HepG2 (cell line): Measurements from ENCODE around the gene DPYD. TPM values are rescaled to one million over a fixed set of nuclear protein-coding genes. Genes with fewer than 3 reads are reported as not detected.

Experiments used
- ATF7-NPFF ChIP-seq: sonication (generic); formaldehyde crosslinking; IDR thresholded peaks from 2 replicates; pipeline ENCODE4 v1.8.1; 2023; ENCODE audit warnings: mild to moderate bottlenecking, low read depth, missing genetic modification reagents, moderate library complexity
- GPBP1L1 ChIP-seq: sonication (generic); formaldehyde crosslinking; IDR thresholded peaks from 2 replicates; pipeline ENCODE4 v1.5.0; 2020; ENCODE audit warnings: mild to moderate bottlenecking, missing genetic modification reagents
- MIXL1 ChIP-seq: IDR thresholded peaks from 2 replicates; pipeline ENCODE4 v1.6.1; 2016
- RAD21 ChIP-seq: fragments of 450-650 bp; formaldehyde crosslinking; IDR thresholded peaks from 2 replicates; pipeline ENCODE4 v1.5.0; 2020; ENCODE audit warnings: mild to moderate bottlenecking
- SAP130 ChIP-seq: IDR thresholded peaks from 2 replicates; pipeline ENCODE4 v1.6.1; 2016; ENCODE audit warnings: low read depth
- SOX6 ChIP-seq, 2 experiments: fragments of 450-650 bp in 1 of 2; sonication (generic) in 1 of 2; formaldehyde crosslinking in 1 of 2; IDR thresholded peaks; 2 replicates each; pipeline versions ENCODE4 v1.4.0 to v1.6.1; 2017 to 2020; ENCODE audit warnings: antibody characterized with exemption in 1 of 2, mild to moderate bottlenecking in 1 of 2, missing genetic modification reagents in 1 of 2
- TGIF2 ChIP-seq: IDR thresholded peaks from 2 replicates; pipeline ENCODE4 v1.6.1; 2016; ENCODE audit warnings: control low read depth, missing compliant biosample characterization
- TIGD3 ChIP-seq: sonication (generic); formaldehyde crosslinking; IDR thresholded peaks from 2 replicates; pipeline ENCODE4 v1.5.1; 2020; ENCODE audit warnings: mild to moderate bottlenecking, missing genetic modification reagents, borderline replicate concordance
- ZNF224 ChIP-seq: sonication (generic); formaldehyde crosslinking; IDR thresholded peaks from 2 replicates; pipeline ENCODE4 v1.5.0; 2020; ENCODE audit warnings: mild to moderate bottlenecking, missing genetic modification reagents
- ZNF746 ChIP-seq: sonication (generic); formaldehyde crosslinking; IDR thresholded peaks from 2 replicates; pipeline ENCODE4 v1.8.0; 2022; ENCODE audit warnings: mild to moderate bottlenecking, missing genetic modification reagents
- ZNF75D ChIP-seq: sonication (generic); formaldehyde crosslinking; IDR thresholded peaks from 2 replicates; pipeline ENCODE4 v1.8.1; 2023; ENCODE audit warnings: missing genetic modification reagents, mild to moderate bottlenecking, borderline replicate concordance
- ZNF790 ChIP-seq: sonication (generic); formaldehyde crosslinking; IDR thresholded peaks from 2 replicates; pipeline ENCODE4 v1.8.0; 2022; ENCODE audit warnings: missing genetic modification reagents, mild to moderate bottlenecking, borderline replicate concordance
- ZNF891 ChIP-seq: sonication (generic); formaldehyde crosslinking; IDR thresholded peaks from 2 replicates; pipeline ENCODE4 v1.5.0; 2020; ENCODE audit warnings: mild to moderate bottlenecking, missing genetic modification reagents
- ZSCAN5A ChIP-seq: sonication (generic); formaldehyde crosslinking; IDR thresholded peaks from 2 replicates; pipeline ENCODE4 v1.8.0; 2022; ENCODE audit warnings: mild to moderate bottlenecking, missing genetic modification reagents, borderline replicate concordance
- polyA plus RNA-seq, 8 experiments: library from polyadenylated mRNA; depleted of rRNA in 3 of 8; stranded (reverse) in 7 of 8; unstranded in 1 of 8; fragments of >200 nt; fragmentation: Illumina TruSeq in 4 of 8; extraction: Trizol in 4 of 8; gene quantifications; 2 replicates each; pipeline versions ENCODE4 v1.2.1 to v1.2.3, GENCODE V29; 2011 to 2016; ENCODE audit warnings: low read depth in 4 of 8, missing spikeins in 1 of 8, mixed read lengths in 1 of 8; ENCODE audit not compliant: insufficient read depth in 1 of 8
- total RNA-seq, 5 experiments: library from RNA; depleted of rRNA; stranded (reverse); fragments of >200 nt; fragmentation: Illumina TruSeq; extraction: Trizol; gene quantifications; 2 replicates each; pipeline ENCODE4 v1.2.3, GENCODE V29; 2016; ENCODE audit warnings: low read depth in 1 of 5
- TF ChIP-seq, protein P1 (sequence below): sonication (generic); formaldehyde crosslinking; IDR thresholded peaks from 2 replicates; pipeline ENCODE4 v1.5.0; 2020; ENCODE audit warnings: mild to moderate bottlenecking, missing genetic modification reagents
- TF ChIP-seq, protein P2 (sequence below): sonication (generic); formaldehyde crosslinking; IDR thresholded peaks from 2 replicates; pipeline ENCODE4 v1.5.1; 2020; ENCODE audit warnings: mild to moderate bottlenecking, missing genetic modification reagents
- TF ChIP-seq, protein P3 (sequence below): sonication (generic); formaldehyde crosslinking; IDR thresholded peaks from 2 replicates; pipeline ENCODE4 v1.4.0; 2020; ENCODE audit warnings: missing genetic modification reagents, borderline replicate concordance

DPYD gene
- total and polyA plus RNA-seq, 2 of the 13 experiments (the other 11 are each of a cell fraction or from before 2014, with no cell fraction given), result 1.3 to 3.4 TPM

- TF ChIP-seq SOX6 (IDR thresholded peaks at IDR 0.05) (no peak), SOX6 (CRISPR knock-in tag; IDR thresholded peaks at IDR 0.05) (no peak), SAP130 (CRISPR knock-in tag) (no peak), ZNF790 (no peak), TGIF2 (CRISPR knock-in tag) (no peak), ATF7-NPFF (no peak), ZNF746 (no peak), ZSCAN5A (no peak), GPBP1L1 (CRISPR knock-in tag) (no peak), TIGD3 (peak; percentile 28; the same call in 1 of the 2 replicates), RAD21 (CRISPR knock-in tag) (0 out of 2 replicates have a peak, but pooled peaks have one; percentile 15), ZNF224 (no peak), MIXL1 (CRISPR knock-in tag) (no peak), ZNF891 (peak; percentile 28; the same call in 1 of the 2 replicates), ZNF75D (CRISPR knock-in tag) (no peak)
- TF ChIP-seq, protein P1, sequence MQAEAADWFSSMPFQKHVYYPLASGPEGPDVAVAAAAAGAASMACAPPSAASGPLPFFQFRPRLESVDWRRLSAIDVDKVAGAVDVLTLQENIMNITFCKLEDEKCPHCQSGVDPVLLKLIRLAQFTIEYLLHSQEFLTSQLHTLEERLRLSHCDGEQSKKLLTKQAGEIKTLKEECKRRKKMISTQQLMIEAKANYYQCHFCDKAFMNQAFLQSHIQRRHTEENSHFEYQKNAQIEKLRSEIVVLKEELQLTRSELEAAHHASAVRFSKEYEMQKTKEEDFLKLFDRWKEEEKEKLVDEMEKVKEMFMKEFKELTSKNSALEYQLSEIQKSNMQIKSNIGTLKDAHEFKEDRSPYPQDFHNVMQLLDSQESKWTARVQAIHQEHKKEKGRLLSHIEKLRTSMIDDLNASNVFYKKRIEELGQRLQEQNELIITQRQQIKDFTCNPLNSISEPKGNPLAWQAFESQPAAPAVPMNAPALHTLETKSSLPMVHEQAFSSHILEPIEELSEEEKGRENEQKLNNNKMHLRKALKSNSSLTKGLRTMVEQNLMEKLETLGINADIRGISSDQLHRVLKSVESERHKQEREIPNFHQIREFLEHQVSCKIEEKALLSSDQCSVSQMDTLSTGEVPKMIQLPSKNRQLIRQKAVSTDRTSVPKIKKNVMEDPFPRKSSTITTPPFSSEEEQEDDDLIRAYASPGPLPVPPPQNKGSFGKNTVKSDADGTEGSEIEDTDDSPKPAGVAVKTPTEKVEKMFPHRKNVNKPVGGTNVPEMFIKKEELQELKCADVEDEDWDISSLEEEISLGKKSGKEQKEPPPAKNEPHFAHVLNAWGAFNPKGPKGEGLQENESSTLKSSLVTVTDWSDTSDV (CRISPR knock-in tag), result no peak
- TF ChIP-seq, protein P2, sequence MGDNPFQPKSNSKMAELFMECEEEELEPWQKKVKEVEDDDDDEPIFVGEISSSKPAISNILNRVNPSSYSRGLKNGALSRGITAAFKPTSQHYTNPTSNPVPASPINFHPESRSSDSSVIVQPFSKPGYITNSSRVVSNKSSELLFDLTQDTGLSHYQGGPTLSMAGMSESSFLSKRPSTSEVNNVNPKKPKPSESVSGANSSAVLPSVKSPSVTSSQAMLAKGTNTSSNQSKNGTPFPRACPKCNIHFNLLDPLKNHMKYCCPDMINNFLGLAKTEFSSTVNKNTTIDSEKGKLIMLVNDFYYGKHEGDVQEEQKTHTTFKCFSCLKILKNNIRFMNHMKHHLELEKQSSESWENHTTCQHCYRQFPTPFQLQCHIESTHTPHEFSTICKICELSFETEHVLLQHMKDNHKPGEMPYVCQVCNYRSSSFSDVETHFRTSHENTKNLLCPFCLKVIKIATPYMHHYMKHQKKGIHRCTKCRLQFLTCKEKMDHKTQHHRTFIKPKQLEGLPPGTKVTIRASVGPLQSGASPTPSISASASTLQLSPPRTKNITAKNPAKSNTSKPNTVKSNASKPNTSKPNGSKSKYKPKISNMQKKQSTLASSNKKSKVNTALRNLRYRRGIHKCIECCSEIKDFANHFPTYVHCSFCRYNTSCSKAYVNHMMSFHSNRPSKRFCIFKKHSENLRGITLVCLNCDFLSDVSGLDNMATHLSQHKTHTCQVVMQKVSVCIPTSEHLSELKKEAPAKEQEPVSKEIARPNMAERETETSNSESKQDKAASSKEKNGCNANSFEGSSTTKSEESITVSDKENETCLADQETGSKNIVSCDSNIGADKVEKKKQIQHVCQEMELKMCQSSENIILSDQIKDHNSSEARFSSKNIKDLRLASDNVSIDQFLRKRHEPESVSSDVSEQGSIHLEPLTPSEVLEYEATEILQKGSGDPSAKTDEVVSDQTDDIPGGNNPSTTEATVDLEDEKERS, result no peak
- TF ChIP-seq, protein P3, sequence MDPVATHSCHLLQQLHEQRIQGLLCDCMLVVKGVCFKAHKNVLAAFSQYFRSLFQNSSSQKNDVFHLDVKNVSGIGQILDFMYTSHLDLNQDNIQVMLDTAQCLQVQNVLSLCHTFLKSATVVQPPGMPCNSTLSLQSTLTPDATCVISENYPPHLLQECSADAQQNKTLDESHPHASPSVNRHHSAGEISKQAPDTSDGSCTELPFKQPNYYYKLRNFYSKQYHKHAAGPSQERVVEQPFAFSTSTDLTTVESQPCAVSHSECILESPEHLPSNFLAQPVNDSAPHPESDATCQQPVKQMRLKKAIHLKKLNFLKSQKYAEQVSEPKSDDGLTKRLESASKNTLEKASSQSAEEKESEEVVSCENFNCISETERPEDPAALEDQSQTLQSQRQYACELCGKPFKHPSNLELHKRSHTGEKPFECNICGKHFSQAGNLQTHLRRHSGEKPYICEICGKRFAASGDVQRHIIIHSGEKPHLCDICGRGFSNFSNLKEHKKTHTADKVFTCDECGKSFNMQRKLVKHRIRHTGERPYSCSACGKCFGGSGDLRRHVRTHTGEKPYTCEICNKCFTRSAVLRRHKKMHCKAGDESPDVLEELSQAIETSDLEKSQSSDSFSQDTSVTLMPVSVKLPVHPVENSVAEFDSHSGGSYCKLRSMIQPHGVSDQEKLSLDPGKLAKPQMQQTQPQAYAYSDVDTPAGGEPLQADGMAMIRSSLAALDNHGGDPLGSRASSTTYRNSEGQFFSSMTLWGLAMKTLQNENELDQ (CRISPR knock-in tag), result no peak
Observed at GRCh38 chr1:97920276-97920831, 480 bp downstream of the DPYD start (continued).
